Measurements from ENCODE around the gene SLC45A2. TPM values are rescaled to one million over a fixed set of nuclear protein-coding genes. Genes with fewer than 3 reads are reported as not detected.

Gene SLC45A2
- total RNA-seq, 1 donor from 2014 or later, result 1.3 TPM

GRCh38 chr5:34026089-34026761 lies 41.7 kb upstream of the SLC45A2 start:
- no peak for DNase-seq (ENCODE audit: low read depth, low spot score)
- Mint-ChIP-seq H3K27me3 (ENCODE audit: low read depth) (no peaks in the 10 kb centered on the region), H3K4me1 (no peaks in the 10 kb centered on the region), H3K9me3 (peaks cover 3% of the 10 kb centered on the region), H3K27ac (ENCODE audit: unreplicated experiment) (no peak overlapping the region), H3K36me3 (ENCODE audit: low read depth) (peaks cover 27% of the 10 kb centered on the region), H3K4me3 (no peak overlapping the region)
- TF ChIP-seq CTCF (conservative IDR thresholded peaks at IDR 0.05), result no peak

- DNase-seq (ENCODE audit: low read depth, low spot score), result no peak
- H3K4me3 Mint-ChIP-seq, result no peak overlapping the region
- no peaks in the 10 kb centered on the region for H3K27me3 Mint-ChIP-seq (ENCODE audit: low read depth)
- no peaks in the 10 kb centered on the region for H3K4me1 Mint-ChIP-seq
- H3K9me3 Mint-ChIP-seq, result no peaks in the 10 kb centered on the region
- TF ChIP-seq CTCF (conservative IDR thresholded peaks at IDR 0.05), result no peak
- H3K36me3 Mint-ChIP-seq (ENCODE audit: low read depth), result peaks cover 30% of the 10 kb centered on the region
- H3K27ac Mint-ChIP-seq (ENCODE audit: unreplicated experiment), result no peak overlapping the region
Measured at GRCh38 chr5:34022121-34022705, 37.7 kb upstream of the SLC45A2 start.

GRCh38 chr5:34021334-34021733 lies 36.8 kb upstream of the SLC45A2 start:
- Mint-ChIP-seq H3K4me3 (no peak overlapping the region), H3K4me1 (no peaks in the 10 kb centered on the region), H3K27me3 (ENCODE audit: low read depth) (no peaks in the 10 kb centered on the region), H3K9me3 (no peaks in the 10 kb centered on the region), H3K36me3 (ENCODE audit: low read depth) (peaks cover 28% of the 10 kb centered on the region), H3K27ac (ENCODE audit: unreplicated experiment) (peak overlapping the region; percentile 58)
- no peak for DNase-seq (ENCODE audit: low read depth, low spot score)
- no peak for TF ChIP-seq CTCF (conservative IDR thresholded peaks at IDR 0.05)

GRCh38 chr5:34020726-34021125 lies 36.2 kb upstream of the SLC45A2 start:
- no peak overlapping the region for H3K27ac Mint-ChIP-seq (ENCODE audit: unreplicated experiment)
- TF ChIP-seq CTCF (conservative IDR thresholded peaks at IDR 0.05), result no peak
- H3K9me3 Mint-ChIP-seq, result no peaks in the 10 kb centered on the region
- H3K27me3 Mint-ChIP-seq (ENCODE audit: low read depth), result no peaks in the 10 kb centered on the region
- no peaks in the 10 kb centered on the region for H3K4me1 Mint-ChIP-seq
- H3K4me3 Mint-ChIP-seq, result no peak overlapping the region
- DNase-seq (ENCODE audit: low read depth, low spot score), result no peak
- H3K36me3 Mint-ChIP-seq (ENCODE audit: low read depth), result peaks cover 25% of the 10 kb centered on the region

GRCh38 chr5:34017254-34017653 lies 32.8 kb upstream of the SLC45A2 start:
- H3K9me3 Mint-ChIP-seq, result no peaks in the 10 kb centered on the region
- peaks cover 17% of the 10 kb centered on the region for H3K36me3 Mint-ChIP-seq (ENCODE audit: low read depth)
- H3K27me3 Mint-ChIP-seq (ENCODE audit: low read depth), result no peaks in the 10 kb centered on the region
- TF ChIP-seq CTCF (conservative IDR thresholded peaks at IDR 0.05), result no peak
- H3K4me1 Mint-ChIP-seq, result no peaks in the 10 kb centered on the region
- no peak overlapping the region for H3K4me3 Mint-ChIP-seq
- DNase-seq (ENCODE audit: low read depth, low spot score), result no peak
- no peak overlapping the region for H3K27ac Mint-ChIP-seq (ENCODE audit: unreplicated experiment)

Measured in neural crest cell (in vitro differentiated cells).